Body of pancreas (tissue), 4 donors: ENCODE measurements around the gene L3MBTL1.

Source experiments
- POLR2A ChIP-seq, 3 donors: fragments of 450-650 bp; IDR thresholded peaks; one replicate each; pipeline ENCODE4 v1.6.1; 2016; ENCODE audit warnings: antibody characterized with exemption in 3 of 3, mild to moderate bottlenecking in 2 of 3
- TF ChIP-seq, protein P1 (sequence below), 7 experiments: fragments of 450-650 bp in 4 of 7; fragments of 200-600 bp in 3 of 7; sonication (generic) in 3 of 7; IDR thresholded peaks; one replicate each; pipeline ENCODE4 v1.5.1; 2016 to 2019; ENCODE audit warnings: antibody characterized with exemption in 7 of 7

DNA sequence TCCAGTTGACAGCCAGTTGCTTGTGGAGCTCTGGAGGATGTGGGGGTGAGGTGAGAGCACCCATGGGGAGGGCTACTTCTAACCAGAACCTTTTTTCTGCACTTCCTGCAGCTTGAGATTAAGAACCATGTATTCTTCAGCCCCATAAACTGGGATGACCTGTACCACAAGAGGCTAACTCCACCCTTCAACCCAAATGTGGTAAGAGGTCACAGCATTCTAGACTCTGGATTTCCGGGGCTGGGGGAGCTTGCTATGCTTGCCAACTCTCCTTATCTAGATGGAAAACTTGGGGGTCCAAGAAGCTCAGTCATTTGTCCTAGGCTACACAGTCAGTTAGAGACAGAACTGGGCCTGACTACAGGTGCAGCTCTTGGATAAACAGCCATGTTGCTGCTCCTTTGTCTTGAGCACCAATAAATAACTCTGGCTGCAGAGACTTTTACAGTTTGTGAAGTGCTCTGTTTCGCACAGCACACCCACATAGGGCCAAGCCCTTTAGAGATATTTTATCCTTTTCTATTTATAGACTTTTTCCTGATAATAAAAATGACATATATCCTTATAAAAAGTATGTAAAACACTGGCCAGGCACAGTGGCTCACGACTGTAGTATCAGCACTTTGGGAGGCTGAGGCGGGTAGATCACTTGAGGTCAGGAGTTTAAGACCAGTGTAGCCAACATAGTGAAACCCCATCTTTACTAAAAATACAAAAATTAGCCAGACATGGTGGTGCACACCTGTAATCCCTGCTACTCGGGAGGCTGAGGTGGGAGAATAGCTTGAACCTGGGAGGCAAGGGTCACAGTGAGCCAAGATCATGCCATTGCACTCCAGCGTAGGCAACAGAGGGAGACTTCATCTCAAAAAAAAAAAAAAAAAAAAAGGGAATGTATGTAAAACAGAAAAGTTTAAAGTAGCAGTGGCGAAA lies 72.6 kb downstream of the L3MBTL1 start:
- no peak for TF ChIP-seq POLR2A (IDR thresholded peaks at IDR 0.05)
- TF ChIP-seq, protein P1, sequence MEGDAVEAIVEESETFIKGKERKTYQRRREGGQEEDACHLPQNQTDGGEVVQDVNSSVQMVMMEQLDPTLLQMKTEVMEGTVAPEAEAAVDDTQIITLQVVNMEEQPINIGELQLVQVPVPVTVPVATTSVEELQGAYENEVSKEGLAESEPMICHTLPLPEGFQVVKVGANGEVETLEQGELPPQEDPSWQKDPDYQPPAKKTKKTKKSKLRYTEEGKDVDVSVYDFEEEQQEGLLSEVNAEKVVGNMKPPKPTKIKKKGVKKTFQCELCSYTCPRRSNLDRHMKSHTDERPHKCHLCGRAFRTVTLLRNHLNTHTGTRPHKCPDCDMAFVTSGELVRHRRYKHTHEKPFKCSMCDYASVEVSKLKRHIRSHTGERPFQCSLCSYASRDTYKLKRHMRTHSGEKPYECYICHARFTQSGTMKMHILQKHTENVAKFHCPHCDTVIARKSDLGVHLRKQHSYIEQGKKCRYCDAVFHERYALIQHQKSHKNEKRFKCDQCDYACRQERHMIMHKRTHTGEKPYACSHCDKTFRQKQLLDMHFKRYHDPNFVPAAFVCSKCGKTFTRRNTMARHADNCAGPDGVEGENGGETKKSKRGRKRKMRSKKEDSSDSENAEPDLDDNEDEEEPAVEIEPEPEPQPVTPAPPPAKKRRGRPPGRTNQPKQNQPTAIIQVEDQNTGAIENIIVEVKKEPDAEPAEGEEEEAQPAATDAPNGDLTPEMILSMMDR (IDR thresholded peaks at IDR 0.05) = no peak
